ENCODE results near the gene SFTPA2.

GRCh38 chr10:79507440-79508167 is 52.6 kb downstream of the SFTPA2 start:
- TF ChIP-seq CTCF (IDR thresholded peaks at IDR 0.05) (no peak), POLR2AphosphoS5 (IDR thresholded peaks at IDR 0.05) (no peak)

Measured in prostate gland (tissue), 2 donors.